ENCODE measurements around the gene RASSF8.

- no peak for TF ChIP-seq POLR2A (IDR thresholded peaks at IDR 0.05; ENCODE audit: low read depth)
- TF ChIP-seq EP300 (IDR thresholded peaks at IDR 0.05) = no peak
- TF ChIP-seq CTCF (IDR thresholded peaks at IDR 0.05) = no peak
These were observed 52.6 kb downstream of the RASSF8 start for GRCh38 chr12:26011099-26011498.

All from esophagus muscularis mucosa (tissue), 4 donors.